GM12878 (cell line): Measurements from ENCODE around the gene TEX264.

Experiments
- ATF2 ChIP-seq: IDR thresholded peaks from 2 replicates; pipeline ENCODE4 v1.6.1; 2012; ENCODE audit warnings: low read length, inconsistent platforms
- BACH1 ChIP-seq: fragments of 450-650 bp; IDR thresholded peaks from 2 replicates; pipeline ENCODE4 v1.6.1; 2017; ENCODE audit warnings: mild to moderate bottlenecking, borderline replicate concordance
- CHD1 ChIP-seq: IDR thresholded peaks from 2 replicates; pipeline ENCODE4 v1.6.1; 2012; ENCODE audit warnings: low read depth, low read length, improper control_type of control experiment
- CTCF ChIP-seq, 3 experiments: IDR thresholded peaks in 2 of 3; conservative IDR thresholded peaks in 1 of 3; 2 replicates each; pipeline ENCODE4 v1.5.1; 2011; ENCODE audit warnings: low read depth in 3 of 3, low read length in 3 of 3, mild to moderate bottlenecking in 3 of 3, control low read depth in 2 of 3, moderate library complexity in 2 of 3, inconsistent platforms in 1 of 3, mixed read lengths in 1 of 3; ENCODE audit not compliant: control insufficient read depth in 2 of 3, insufficient read depth in 1 of 3; ENCODE audit errors: extremely low read depth in 1 of 3
- EZH2 ChIP-seq: IDR thresholded peaks from 2 replicates; pipeline ENCODE4 v1.6.1; 2012; ENCODE audit warnings: low read depth, mild to moderate bottlenecking, control low read depth, inconsistent platforms, low read length, borderline replicate concordance; ENCODE audit not compliant: control insufficient read depth
- JUNB ChIP-seq: IDR thresholded peaks from 2 replicates; pipeline ENCODE4 v1.6.1; 2016; ENCODE audit warnings: antibody characterized with exemption, mild to moderate bottlenecking
- RAD21 ChIP-seq: IDR thresholded peaks from 2 replicates; pipeline ENCODE4 v1.6.1; 2011; ENCODE audit warnings: mild to moderate bottlenecking, low read depth, low read length, moderate library complexity; ENCODE audit not compliant: insufficient read depth
- RCOR1 ChIP-seq: conservative IDR thresholded peaks from 2 replicates; pipeline ENCODE4 v1.6.1; 2012; ENCODE audit warnings: low read depth, low read length, improper control_type of control experiment
- TAF1 ChIP-seq: IDR thresholded peaks from 2 replicates; pipeline ENCODE4 v1.6.1; 2011; ENCODE audit warnings: mild to moderate bottlenecking, low read depth, low read length, borderline replicate concordance
- TF ChIP-seq, protein P1 (sequence below): fragments of 150-350 bp; IDR thresholded peaks from 2 replicates; pipeline ENCODE4 v1.6.1; 2016; ENCODE audit warnings: low read depth, low read length
- TF ChIP-seq, protein P2 (sequence below): IDR thresholded peaks from 2 replicates; pipeline ENCODE4 v1.6.1; 2012; ENCODE audit warnings: mild to moderate bottlenecking, low read depth, low read length

GRCh38 chr3:51677358-51677757, 6.3 kb downstream of the TEX264 start:
- TF ChIP-seq RAD21: no peak
- no peak for TF ChIP-seq JUNB
- no peak for TF ChIP-seq RCOR1
- TF ChIP-seq BACH1: no peak
- TF ChIP-seq, protein P1, sequence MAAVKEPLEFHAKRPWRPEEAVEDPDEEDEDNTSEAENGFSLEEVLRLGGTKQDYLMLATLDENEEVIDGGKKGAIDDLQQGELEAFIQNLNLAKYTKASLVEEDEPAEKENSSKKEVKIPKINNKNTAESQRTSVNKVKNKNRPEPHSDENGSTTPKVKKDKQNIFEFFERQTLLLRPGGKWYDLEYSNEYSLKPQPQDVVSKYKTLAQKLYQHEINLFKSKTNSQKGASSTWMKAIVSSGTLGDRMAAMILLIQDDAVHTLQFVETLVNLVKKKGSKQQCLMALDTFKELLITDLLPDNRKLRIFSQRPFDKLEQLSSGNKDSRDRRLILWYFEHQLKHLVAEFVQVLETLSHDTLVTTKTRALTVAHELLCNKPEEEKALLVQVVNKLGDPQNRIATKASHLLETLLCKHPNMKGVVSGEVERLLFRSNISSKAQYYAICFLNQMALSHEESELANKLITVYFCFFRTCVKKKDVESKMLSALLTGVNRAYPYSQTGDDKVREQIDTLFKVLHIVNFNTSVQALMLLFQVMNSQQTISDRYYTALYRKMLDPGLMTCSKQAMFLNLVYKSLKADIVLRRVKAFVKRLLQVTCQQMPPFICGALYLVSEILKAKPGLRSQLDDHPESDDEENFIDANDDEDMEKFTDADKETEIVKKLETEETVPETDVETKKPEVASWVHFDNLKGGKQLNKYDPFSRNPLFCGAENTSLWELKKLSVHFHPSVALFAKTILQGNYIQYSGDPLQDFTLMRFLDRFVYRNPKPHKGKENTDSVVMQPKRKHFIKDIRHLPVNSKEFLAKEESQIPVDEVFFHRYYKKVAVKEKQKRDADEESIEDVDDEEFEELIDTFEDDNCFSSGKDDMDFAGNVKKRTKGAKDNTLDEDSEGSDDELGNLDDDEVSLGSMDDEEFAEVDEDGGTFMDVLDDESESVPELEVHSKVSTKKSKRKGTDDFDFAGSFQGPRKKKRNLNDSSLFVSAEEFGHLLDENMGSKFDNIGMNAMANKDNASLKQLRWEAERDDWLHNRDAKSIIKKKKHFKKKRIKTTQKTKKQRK: no peak
- TF ChIP-seq CTCF (IDR thresholded peaks at IDR 0.05 in 2 of 3, conservative IDR thresholded peaks at IDR 0.05 in 1 of 3; ENCODE audit: control insufficient read depth in 2 of 3, extremely low read depth in 1 of 3, insufficient read depth in 1 of 3, low read depth in 3 of 3, low read length in 3 of 3): no peak
- no peak for TF ChIP-seq TAF1
- no peak for TF ChIP-seq EZH2
- no peak for TF ChIP-seq CHD1
- TF ChIP-seq ATF2: no peak
- TF ChIP-seq, protein P2, sequence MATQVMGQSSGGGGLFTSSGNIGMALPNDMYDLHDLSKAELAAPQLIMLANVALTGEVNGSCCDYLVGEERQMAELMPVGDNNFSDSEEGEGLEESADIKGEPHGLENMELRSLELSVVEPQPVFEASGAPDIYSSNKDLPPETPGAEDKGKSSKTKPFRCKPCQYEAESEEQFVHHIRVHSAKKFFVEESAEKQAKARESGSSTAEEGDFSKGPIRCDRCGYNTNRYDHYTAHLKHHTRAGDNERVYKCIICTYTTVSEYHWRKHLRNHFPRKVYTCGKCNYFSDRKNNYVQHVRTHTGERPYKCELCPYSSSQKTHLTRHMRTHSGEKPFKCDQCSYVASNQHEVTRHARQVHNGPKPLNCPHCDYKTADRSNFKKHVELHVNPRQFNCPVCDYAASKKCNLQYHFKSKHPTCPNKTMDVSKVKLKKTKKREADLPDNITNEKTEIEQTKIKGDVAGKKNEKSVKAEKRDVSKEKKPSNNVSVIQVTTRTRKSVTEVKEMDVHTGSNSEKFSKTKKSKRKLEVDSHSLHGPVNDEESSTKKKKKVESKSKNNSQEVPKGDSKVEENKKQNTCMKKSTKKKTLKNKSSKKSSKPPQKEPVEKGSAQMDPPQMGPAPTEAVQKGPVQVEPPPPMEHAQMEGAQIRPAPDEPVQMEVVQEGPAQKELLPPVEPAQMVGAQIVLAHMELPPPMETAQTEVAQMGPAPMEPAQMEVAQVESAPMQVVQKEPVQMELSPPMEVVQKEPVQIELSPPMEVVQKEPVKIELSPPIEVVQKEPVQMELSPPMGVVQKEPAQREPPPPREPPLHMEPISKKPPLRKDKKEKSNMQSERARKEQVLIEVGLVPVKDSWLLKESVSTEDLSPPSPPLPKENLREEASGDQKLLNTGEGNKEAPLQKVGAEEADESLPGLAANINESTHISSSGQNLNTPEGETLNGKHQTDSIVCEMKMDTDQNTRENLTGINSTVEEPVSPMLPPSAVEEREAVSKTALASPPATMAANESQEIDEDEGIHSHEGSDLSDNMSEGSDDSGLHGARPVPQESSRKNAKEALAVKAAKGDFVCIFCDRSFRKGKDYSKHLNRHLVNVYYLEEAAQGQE: no peak
